Mesenchymal stem cell (in vitro differentiated cells and primary cell): ENCODE data around the gene ABHD17C. TPM values are rescaled to one million over a fixed set of nuclear protein-coding genes. Genes with fewer than 3 reads are reported as not detected.
A peak's percentile ranks its signal among the peaks of the same experiment; 100 is the strongest.
"Not testable (repeated sequence)": the region's sequence is repeated elsewhere in the genome, so short reads cannot be mapped to it uniquely, and the experiment has no call there.

Experiments used
- DNase-seq: peaks from one replicate; pipeline ENCODE4 v3.0.0-alpha.2; 2013
- H2AFZ ChIP-seq: one replicate; pipeline ENCODE4 v1.6.1; 2013; ENCODE audit warnings: low read depth, mild to moderate bottlenecking, control low read depth, inconsistent platforms, low read length, moderate library complexity
- H2AK5ac ChIP-seq: 2 replicates; pipeline ENCODE4 v1.6.1; 2013; ENCODE audit warnings: low read length, moderate library complexity, mild to moderate bottlenecking, inconsistent platforms; ENCODE audit not compliant: severe bottlenecking
- H2BK120ac ChIP-seq: one replicate; pipeline ENCODE4 v1.6.1; 2013; ENCODE audit warnings: low read depth, mild to moderate bottlenecking, inconsistent platforms, low read length, moderate library complexity
- H2BK12ac ChIP-seq, 2 experiments: one replicate each; pipeline ENCODE4 v1.6.1; 2013; ENCODE audit warnings: inconsistent platforms in 2 of 2, low read length in 2 of 2, mild to moderate bottlenecking in 2 of 2, moderate library complexity in 2 of 2, control low read depth in 1 of 2
- H2BK15ac ChIP-seq: one replicate; pipeline ENCODE4 v1.6.1; 2013; ENCODE audit warnings: mild to moderate bottlenecking, low read depth, inconsistent platforms; ENCODE audit not compliant: poor library complexity, severe bottlenecking
- H2BK5ac ChIP-seq: 2 replicates; pipeline ENCODE4 v1.6.1; 2013; ENCODE audit warnings: low read depth, mild to moderate bottlenecking, low read length, control low read depth, inconsistent platforms; ENCODE audit not compliant: poor library complexity, severe bottlenecking
- H3K14ac ChIP-seq, 2 experiments: one replicate each; pipeline ENCODE4 v1.6.1; 2013; ENCODE audit warnings: inconsistent platforms in 2 of 2, low read length in 2 of 2, control low read depth in 1 of 2, mild to moderate bottlenecking in 1 of 2, moderate library complexity in 1 of 2
- H3K18ac ChIP-seq, 2 experiments: one replicate each; pipeline ENCODE4 v1.6.1; 2013; ENCODE audit warnings: inconsistent platforms in 2 of 2, low read length in 2 of 2, control low read depth in 1 of 2, low read depth in 1 of 2, mild to moderate bottlenecking in 1 of 2
- H3K23ac ChIP-seq, 2 experiments: one replicate each; pipeline ENCODE4 v1.6.1; 2013; ENCODE audit warnings: inconsistent platforms in 2 of 2, low read length in 2 of 2, mild to moderate bottlenecking in 2 of 2, moderate library complexity in 2 of 2, control low read depth in 1 of 2
- H3K27ac ChIP-seq: 2 replicates; pipeline ENCODE4 v1.5.1; 2013; ENCODE audit warnings: mild to moderate bottlenecking, moderate library complexity, low read length, control low read depth, inconsistent platforms; ENCODE audit not compliant: poor library complexity, severe bottlenecking
- H3K27me3 ChIP-seq, 2 experiments: 2 replicates each; pipeline versions ENCODE4 v1.6.1 to v1.7.0; 2013; ENCODE audit warnings: low read length in 2 of 2, mild to moderate bottlenecking in 2 of 2, moderate library complexity in 2 of 2, control low read depth in 1 of 2, inconsistent platforms in 1 of 2; ENCODE audit not compliant: control insufficient read depth in 1 of 2, insufficient read depth in 1 of 2
- H3K36me3 ChIP-seq, 2 experiments: 2 replicates each; pipeline versions ENCODE4 v1.6.1 to v1.7.0; 2013; ENCODE audit warnings: low read length in 2 of 2, control low read depth in 1 of 2, inconsistent platforms in 1 of 2, low read depth in 1 of 2, mild to moderate bottlenecking in 1 of 2; ENCODE audit not compliant: insufficient read depth in 2 of 2, control insufficient read depth in 1 of 2
- H3K4ac ChIP-seq, 2 experiments: one replicate each; pipeline ENCODE4 v1.6.1; 2013; ENCODE audit warnings: inconsistent platforms in 2 of 2, low read length in 2 of 2, mild to moderate bottlenecking in 2 of 2, moderate library complexity in 2 of 2, control low read depth in 1 of 2, low read depth in 1 of 2
- H3K4me1 ChIP-seq: 2 replicates; pipeline ENCODE4 v1.6.1; 2013; ENCODE audit warnings: low read depth, low read length, control low read depth; ENCODE audit not compliant: control insufficient read depth, insufficient read depth
- H3K4me2 ChIP-seq: 2 replicates; pipeline ENCODE4 v1.6.1; 2013; ENCODE audit warnings: low read length, mild to moderate bottlenecking, inconsistent platforms; ENCODE audit not compliant: poor library complexity, severe bottlenecking
- H3K4me3 ChIP-seq, 2 experiments: 2 replicates each; pipeline versions ENCODE4 v1.5.1 to v1.7.0; 2013; ENCODE audit warnings: low read length in 2 of 2, mild to moderate bottlenecking in 2 of 2, control low read depth in 1 of 2, low read depth in 1 of 2; ENCODE audit not compliant: insufficient read depth in 1 of 2
- H3K79me1 ChIP-seq: replicated peaks from 2 replicates; pipeline ENCODE4 v1.6.1; 2013; ENCODE audit warnings: mild to moderate bottlenecking, control low read depth, low read length, inconsistent platforms; ENCODE audit not compliant: poor library complexity, severe bottlenecking
- H3K9ac ChIP-seq: 2 replicates; pipeline ENCODE4 v1.7.0; 2013; ENCODE audit warnings: mild to moderate bottlenecking, low read length, moderate library complexity
- H3K9me3 ChIP-seq: 2 replicates; pipeline ENCODE4 v1.7.0; 2013; ENCODE audit warnings: mild to moderate bottlenecking, low read length; ENCODE audit not compliant: control insufficient read depth
- H4K8ac ChIP-seq: one replicate; pipeline ENCODE4 v1.6.1; 2013; ENCODE audit warnings: inconsistent platforms, mild to moderate bottlenecking, low read length, moderate library complexity
- H4K91ac ChIP-seq: one replicate; pipeline ENCODE4 v1.6.1; 2013; ENCODE audit warnings: mild to moderate bottlenecking, low read length, inconsistent platforms
- WGBS: methylation state at CpG from one replicate; pipeline ENCODE4 v1.1.7; 2013; ENCODE audit warnings: mixed read lengths; 5-methylcytosine and 5-hydroxymethylcytosine counted together
- polyA plus RNA-seq, 2 experiments: library from polyadenylated mRNA; stranded (reverse); fragments of 200-250 nt; gene quantifications; one replicate each; pipeline ENCODE4 v1.2.3, GENCODE V29; 2013

ABHD17C gene
- polyA plus RNA-seq (2013, experiment 1 of 2): 6.0 TPM
- polyA plus RNA-seq (2013, experiment 2 of 2): 6.4 TPM

DNA sequence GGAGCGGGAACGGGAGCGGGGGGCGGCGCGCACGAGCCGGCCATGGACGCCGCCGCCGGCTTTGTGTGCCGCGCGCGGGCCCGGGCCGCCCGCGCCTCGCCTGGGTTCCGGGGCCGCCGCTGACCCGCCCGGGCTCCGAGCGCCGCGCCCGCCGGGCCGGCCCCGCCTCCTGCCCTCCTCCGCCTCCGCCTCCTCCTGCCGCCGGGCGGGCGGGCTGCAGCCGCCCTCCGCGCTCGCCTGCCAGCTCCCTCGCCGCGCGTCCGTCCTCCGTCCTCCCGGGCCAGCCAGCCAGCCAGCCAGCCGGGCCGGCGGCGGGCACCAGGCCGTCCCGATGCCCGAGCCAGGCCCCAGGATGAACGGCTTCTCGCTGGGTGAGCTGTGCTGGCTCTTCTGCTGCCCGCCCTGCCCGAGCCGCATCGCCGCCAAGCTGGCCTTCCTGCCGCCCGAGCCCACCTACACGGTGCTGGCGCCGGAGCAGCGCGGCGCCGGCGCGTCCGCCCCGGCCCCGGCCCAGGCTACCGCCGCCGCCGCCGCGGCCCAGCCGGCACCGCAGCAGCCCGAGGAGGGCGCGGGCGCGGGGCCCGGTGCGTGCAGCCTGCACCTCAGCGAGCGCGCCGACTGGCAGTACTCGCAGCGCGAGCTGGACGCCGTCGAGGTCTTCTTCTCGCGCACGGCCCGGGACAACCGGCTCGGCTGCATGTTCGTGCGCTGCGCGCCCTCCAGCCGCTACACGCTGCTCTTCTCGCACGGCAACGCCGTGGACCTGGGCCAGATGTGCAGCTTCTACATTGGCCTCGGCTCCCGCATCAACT lies at the start of gene ABHD17C:
Gene ABHD17C, plus strand, starts transcription at position 212 of the 812 bp plus-strand sequence. Its CDS starts 120 bp downstream, at position 332.
- Histone ChIP-seq H3K9me3 (no peaks in the 10 kb centered on the region), H3K18ac (peak within 1 kb of the TSS; percentile 71 to 92), H2BK15ac (peak within 1 kb of the TSS; percentile 85), H3K14ac (peak within 1 kb of the TSS in 1 of 2 experiments; percentile 94), H3K27me3 (no peaks in the 10 kb centered on the region), H2BK5ac (peak within 1 kb of the TSS; percentile 39), H2BK120ac (peak within 1 kb of the TSS; percentile 49), H4K91ac (peak within 1 kb of the TSS; percentile 89), H2BK12ac (peak within 1 kb of the TSS; percentile 35 to 47), H3K79me1 (peaks cover 23% of the 10 kb centered on the region), H2AK5ac (no peak within 1 kb of the TSS), H4K8ac (peak within 1 kb of the TSS; percentile 92), H3K27ac (no peak within 1 kb of the TSS), H3K4me2 (peak within 1 kb of the TSS; percentile 88), H2AFZ (peak within 1 kb of the TSS; percentile 99), H3K4me1 (peaks cover 9% of the 10 kb centered on the region), H3K23ac (peak within 1 kb of the TSS; percentile 85 to 99), H3K9ac (peak within 1 kb of the TSS; percentile 91), H3K4me3 (peak within 1 kb of the TSS; percentile 76 to 94), H3K36me3 (peaks cover 0 to 6% of the 10 kb centered on the region in 2 experiments), H3K4ac (peak within 1 kb of the TSS; percentile 38 to 76)
- under 1% methylated on average over 72 of the region's 122 CpGs for whole genome bisulfite sequencing
- peak; percentile 75 for DNase-seq

DNA sequence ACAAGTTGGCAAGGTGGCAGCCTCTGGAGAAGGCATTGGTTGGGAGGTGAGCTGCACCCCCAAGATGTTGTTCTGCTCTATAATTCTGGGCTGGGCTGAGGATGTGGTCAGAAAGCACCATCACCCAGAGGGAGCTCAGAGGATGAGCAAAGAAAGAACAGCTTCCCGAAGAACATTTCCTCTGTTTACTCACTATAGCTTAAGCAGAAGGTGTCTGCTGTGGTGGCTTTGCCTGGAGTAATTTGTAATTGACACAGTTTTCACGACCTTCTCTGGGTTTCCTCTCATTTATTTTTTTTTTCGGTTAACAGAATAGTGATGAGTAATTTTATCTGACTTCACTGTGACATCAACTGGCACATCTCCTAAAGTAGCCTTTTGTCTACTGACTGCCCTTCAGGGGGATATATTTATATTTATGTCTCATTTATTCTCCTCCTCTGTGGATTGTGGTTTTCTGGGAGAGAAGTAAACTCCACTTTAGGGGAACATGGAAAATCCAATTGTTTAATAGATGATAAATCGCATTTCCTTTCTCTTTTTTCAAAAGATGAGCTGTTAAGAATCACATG lies 49.5 kb upstream of the ABHD17C start:
- H3K36me3 ChIP-seq: no peaks in the 10 kb centered on the region
- H3K9me3 ChIP-seq: peaks cover 10% of the 10 kb centered on the region
- H2AK5ac ChIP-seq: no peak overlapping the region
- no peak overlapping the region for H2BK12ac ChIP-seq
- no peaks in the 10 kb centered on the region for H3K4me1 ChIP-seq
- no peak overlapping the region for H3K27ac ChIP-seq
- no peaks in the 10 kb centered on the region for H3K79me1 ChIP-seq
- no peak overlapping the region for H3K14ac ChIP-seq
- no peak overlapping the region for H4K91ac ChIP-seq
- no peak overlapping the region for H2BK5ac ChIP-seq
- H3K4me3 ChIP-seq: no peak overlapping the region
- no peaks in the 10 kb centered on the region for H3K27me3 ChIP-seq
- WGBS: 67% methylated on average over 1 of the region's 4 CpGs
- H3K23ac ChIP-seq: no peak overlapping the region
- H2BK15ac ChIP-seq: no peak overlapping the region
- H3K4ac ChIP-seq: no peak overlapping the region
- no peak overlapping the region for H3K18ac ChIP-seq
- no peak overlapping the region for H2BK120ac ChIP-seq
- no peak overlapping the region for H3K4me2 ChIP-seq
- no peak overlapping the region for H2AFZ ChIP-seq
- no peak overlapping the region for H4K8ac ChIP-seq
- peak; percentile 12 for DNase-seq
- peak overlapping the region; percentile 3 for H3K9ac ChIP-seq

- WGBS: 98% methylated on average over 30 of the region's 30 CpGs
- not testable (repeated sequence) for H3K27me3 ChIP-seq, H4K91ac ChIP-seq, H3K4me2 ChIP-seq, H2BK15ac ChIP-seq, H3K4me1 ChIP-seq, H3K4ac ChIP-seq, H3K18ac ChIP-seq, H3K4me3 ChIP-seq, H2BK120ac ChIP-seq, DNase-seq, H3K23ac ChIP-seq, H2AFZ ChIP-seq, H4K8ac ChIP-seq, H2BK12ac ChIP-seq, H3K36me3 ChIP-seq, H3K79me1 ChIP-seq, H3K14ac ChIP-seq, H3K9ac ChIP-seq, H2AK5ac ChIP-seq, H2BK5ac ChIP-seq, H3K27ac ChIP-seq
- peaks cover 19% of the 10 kb centered on the region for H3K9me3 ChIP-seq
Observed at GRCh38 chr15:80647424-80647823, 47.7 kb upstream of the ABHD17C start.

GRCh38 chr15:80654299-80654698 lies 40.8 kb upstream of the ABHD17C start:
- no peak overlapping the region for H3K23ac ChIP-seq
- peaks cover 27% of the 10 kb centered on the region for H3K9me3 ChIP-seq
- no peak overlapping the region for H2BK120ac ChIP-seq
- no peak overlapping the region for H4K91ac ChIP-seq
- H2AK5ac ChIP-seq: no peak overlapping the region
- H3K27ac ChIP-seq: no peak overlapping the region
- no CpG with 5 or more reads among the region's 1 CpG for WGBS
- no peaks in the 10 kb centered on the region for H3K4me1 ChIP-seq
- no peaks in the 10 kb centered on the region for H3K36me3 ChIP-seq
- H2AFZ ChIP-seq: no peak overlapping the region
- H3K4ac ChIP-seq: no peak overlapping the region
- H2BK5ac ChIP-seq: no peak overlapping the region
- H3K4me2 ChIP-seq: no peak overlapping the region
- H3K27me3 ChIP-seq: peaks cover 0 to 3% of the 10 kb centered on the region in 2 experiments
- H3K14ac ChIP-seq: no peak overlapping the region
- no peak overlapping the region for H2BK12ac ChIP-seq
- no peaks in the 10 kb centered on the region for H3K79me1 ChIP-seq
- H3K9ac ChIP-seq: no peak overlapping the region
- no peak overlapping the region for H4K8ac ChIP-seq
- no peak for DNase-seq
- H3K4me3 ChIP-seq: no peak overlapping the region
- no peak overlapping the region for H2BK15ac ChIP-seq
- H3K18ac ChIP-seq: no peak overlapping the region
